Mesendoderm (in vitro differentiated cells): ENCODE data around the gene GRIK4.

Experiments used
- DNase-seq: peaks from one replicate; pipeline ENCODE4 v3.0.0; 2013
- H2AK5ac ChIP-seq: 2 replicates; pipeline ENCODE4 v1.6.1; 2013; ENCODE audit warnings: low read length, inconsistent platforms
- H2BK120ac ChIP-seq: 2 replicates; pipeline ENCODE4 v1.6.1; 2013; ENCODE audit warnings: low read depth, mild to moderate bottlenecking, low read length, moderate library complexity, mixed read lengths
- H2BK15ac ChIP-seq: replicated peaks from 2 replicates; pipeline ENCODE4 v1.6.1; 2013; ENCODE audit warnings: low read depth, mild to moderate bottlenecking, moderate library complexity
- H2BK5ac ChIP-seq: 2 replicates; pipeline ENCODE4 v1.6.1; 2013; ENCODE audit warnings: low read length, inconsistent platforms
- H3K18ac ChIP-seq: 2 replicates; pipeline ENCODE4 v1.6.1; 2013; ENCODE audit warnings: mild to moderate bottlenecking, low read length, mixed read lengths
- H3K23ac ChIP-seq: one replicate; pipeline ENCODE4 v1.6.1; 2013; ENCODE audit warnings: low read length
- H3K27ac ChIP-seq: 2 replicates; pipeline ENCODE4 v1.5.1; 2013; ENCODE audit warnings: low read depth, mild to moderate bottlenecking, inconsistent platforms, low read length, moderate library complexity
- H3K27me3 ChIP-seq: 2 replicates; pipeline ENCODE4 v1.6.1; 2013; ENCODE audit warnings: low read length, control low read depth, mild to moderate bottlenecking, inconsistent platforms; ENCODE audit not compliant: insufficient read depth, poor library complexity
- H3K36me3 ChIP-seq: 2 replicates; pipeline ENCODE4 v1.6.1; 2013; ENCODE audit warnings: low read length, inconsistent platforms; ENCODE audit not compliant: control insufficient read depth, insufficient read depth
- H3K4ac ChIP-seq: one replicate; pipeline ENCODE4 v1.6.1; 2013; ENCODE audit warnings: low read depth, mild to moderate bottlenecking, low read length, moderate library complexity
- H3K4me1 ChIP-seq: 2 replicates; pipeline ENCODE4 v1.6.1; 2013; ENCODE audit warnings: low read depth, low read length, inconsistent platforms; ENCODE audit not compliant: control insufficient read depth
- H3K4me2 ChIP-seq: 2 replicates; pipeline ENCODE4 v1.6.1; 2013; ENCODE audit warnings: low read length
- H3K4me3 ChIP-seq: 2 replicates; pipeline ENCODE4 v1.5.1; 2013; ENCODE audit warnings: mild to moderate bottlenecking, low read length
- H3K56ac ChIP-seq: one replicate; pipeline ENCODE4 v1.6.1; 2013; ENCODE audit warnings: low read length
- H3K79me1 ChIP-seq: 2 replicates; pipeline ENCODE4 v1.6.1; 2013; ENCODE audit warnings: low read length, inconsistent platforms
- H3K79me2 ChIP-seq: 2 replicates; pipeline ENCODE4 v1.6.1; 2013; ENCODE audit warnings: mild to moderate bottlenecking, low read length; ENCODE audit not compliant: control insufficient read depth, insufficient read depth
- H3K9ac ChIP-seq: 2 replicates; pipeline ENCODE4 v1.6.1; 2013; ENCODE audit warnings: low read length, inconsistent platforms
- H4K5ac ChIP-seq: one replicate; pipeline ENCODE4 v1.6.1; 2013; ENCODE audit warnings: low read length
- H4K8ac ChIP-seq: one replicate; pipeline ENCODE4 v1.6.1; 2013; ENCODE audit warnings: low read depth, mild to moderate bottlenecking, control low read depth, low read length, moderate library complexity
- WGBS: extraction: QIAGEN DNeasy Blood & Tissue Kit; methylation state at CpG from one replicate; pipeline ENCODE4 v1.1.7; 2013; ENCODE audit warnings: low lambda C conversion rate, missing lambda C conversion rate; ENCODE audit not compliant: insufficient coverage; ENCODE audit errors: extremely low coverage; 5-methylcytosine and 5-hydroxymethylcytosine counted together

GRIK4 gene

GRCh38 chr11:120875986-120876385, 364.4 kb downstream of the GRIK4 start:
- H3K23ac ChIP-seq: no peak overlapping the region
- no peak overlapping the region for H3K4me2 ChIP-seq
- no peaks in the 10 kb centered on the region for H3K79me2 ChIP-seq
- no peaks in the 10 kb centered on the region for H3K4me1 ChIP-seq
- H3K27ac ChIP-seq: no peak overlapping the region
- H3K36me3 ChIP-seq: no peaks in the 10 kb centered on the region
- no peak overlapping the region for H3K4me3 ChIP-seq
- H4K8ac ChIP-seq: no peak overlapping the region
- H3K27me3 ChIP-seq: no peaks in the 10 kb centered on the region
- H4K5ac ChIP-seq: no peak overlapping the region
- no peak overlapping the region for H3K56ac ChIP-seq
- H2BK120ac ChIP-seq: no peak overlapping the region
- no peaks in the 10 kb centered on the region for H3K79me1 ChIP-seq
- H3K18ac ChIP-seq: no peak overlapping the region
- no peak overlapping the region for H2AK5ac ChIP-seq
- WGBS: no CpG with 5 or more reads among the region's 1 CpG
- no peak for DNase-seq
- no peak overlapping the region for H2BK5ac ChIP-seq
- no peak overlapping the region for H2BK15ac ChIP-seq
- no peak overlapping the region for H3K4ac ChIP-seq
- H3K9ac ChIP-seq: no peak overlapping the region

GRCh38 chr11:120877746-120878365, 366.3 kb downstream of the GRIK4 start:
- 100% methylated on average over 1 of the region's 10 CpGs for WGBS

GRCh38 chr11:120878781-120879180, 367.2 kb downstream of the GRIK4 start:
- Histone ChIP-seq H3K18ac (no peak overlapping the region), H3K9ac (no peak overlapping the region), H3K4me2 (no peak overlapping the region), H3K79me2 (no peaks in the 10 kb centered on the region), H3K4me3 (no peak overlapping the region), H3K27ac (no peak overlapping the region), H4K5ac (no peak overlapping the region), H4K8ac (no peak overlapping the region), H3K4me1 (peaks cover 5% of the 10 kb centered on the region), H2AK5ac (no peak overlapping the region), H3K56ac (no peak overlapping the region), H2BK15ac (no peak overlapping the region), H3K27me3 (no peaks in the 10 kb centered on the region), H3K79me1 (no peaks in the 10 kb centered on the region), H3K4ac (no peak overlapping the region), H3K36me3 (no peaks in the 10 kb centered on the region), H2BK120ac (no peak overlapping the region), H3K23ac (no peak overlapping the region), H2BK5ac (no peak overlapping the region)
- no peak for DNase-seq
- WGBS: no CpG with 5 or more reads among the region's 6 CpGs

More at GRCh38 chr11:120877746-120878365, 366.3 kb downstream of the GRIK4 start:
- Histone ChIP-seq H2BK5ac (no peak overlapping the region), H3K4me1 (peaks cover under 1% of the 10 kb centered on the region), H3K4ac (no peak overlapping the region), H2BK120ac (no peak overlapping the region), H2BK15ac (no peak overlapping the region), H3K4me3 (no peak overlapping the region), H3K23ac (no peak overlapping the region), H3K79me1 (no peaks in the 10 kb centered on the region), H3K56ac (peak overlapping the region; percentile 27), H2AK5ac (no peak overlapping the region), H3K9ac (no peak overlapping the region), H3K4me2 (no peak overlapping the region), H3K18ac (no peak overlapping the region), H4K5ac (no peak overlapping the region), H3K27ac (no peak overlapping the region), H3K27me3 (no peaks in the 10 kb centered on the region), H3K36me3 (no peaks in the 10 kb centered on the region), H3K79me2 (no peaks in the 10 kb centered on the region), H4K8ac (no peak overlapping the region)
- DNase-seq: no peak

- H2BK15ac ChIP-seq: no peak overlapping the region
- H3K9ac ChIP-seq: no peak overlapping the region
- no peak overlapping the region for H2BK120ac ChIP-seq
- no peak overlapping the region for H3K4ac ChIP-seq
- H4K5ac ChIP-seq: no peak overlapping the region
- no CpG with 5 or more reads among the region's 6 CpGs for WGBS
- H2AK5ac ChIP-seq: no peak overlapping the region
- no peaks in the 10 kb centered on the region for H3K36me3 ChIP-seq
- no peak overlapping the region for H3K56ac ChIP-seq
- DNase-seq: no peak
- no peak overlapping the region for H3K23ac ChIP-seq
- no peak overlapping the region for H3K4me2 ChIP-seq
- no peak overlapping the region for H3K27ac ChIP-seq
- H3K27me3 ChIP-seq: no peaks in the 10 kb centered on the region
- no peaks in the 10 kb centered on the region for H3K79me2 ChIP-seq
- H4K8ac ChIP-seq: no peak overlapping the region
- H3K18ac ChIP-seq: no peak overlapping the region
- no peaks in the 10 kb centered on the region for H3K79me1 ChIP-seq
- peaks cover 5% of the 10 kb centered on the region for H3K4me1 ChIP-seq
- H2BK5ac ChIP-seq: no peak overlapping the region
- H3K4me3 ChIP-seq: no peak overlapping the region
These were observed 369.1 kb downstream of the GRIK4 start for GRCh38 chr11:120880498-120881175.

- Histone ChIP-seq H3K27ac (no peak overlapping the region), H3K56ac (no peak overlapping the region), H3K79me1 (no peaks in the 10 kb centered on the region), H3K4me2 (no peak overlapping the region), H4K5ac (no peak overlapping the region), H2BK120ac (no peak overlapping the region), H3K18ac (no peak overlapping the region), H3K36me3 (no peaks in the 10 kb centered on the region), H2AK5ac (no peak overlapping the region), H2BK15ac (no peak overlapping the region), H3K79me2 (no peaks in the 10 kb centered on the region), H3K4me3 (no peak overlapping the region), H3K27me3 (no peaks in the 10 kb centered on the region), H3K9ac (no peak overlapping the region), H3K4ac (no peak overlapping the region), H4K8ac (no peak overlapping the region), H3K4me1 (peaks cover 5% of the 10 kb centered on the region), H2BK5ac (no peak overlapping the region), H3K23ac (no peak overlapping the region)
- DNase-seq: no peak
- no CpG with 5 or more reads among the region's 4 CpGs for WGBS
These were observed 370.0 kb downstream of the GRIK4 start for GRCh38 chr11:120881596-120881995.
